HepG2 (cell line): ENCODE data around the gene ARHGAP5. TPM values are rescaled to one million over a fixed set of nuclear protein-coding genes. Genes with fewer than 3 reads are reported as not detected.
A peak's percentile ranks its signal among the peaks of the same experiment; 100 is the strongest.

ENCODE experiments used
- CBX5 ChIP-seq: sonication (generic); formaldehyde crosslinking; IDR thresholded peaks from 2 replicates; pipeline ENCODE4 v1.4.0; 2020; ENCODE audit warnings: missing genetic modification reagents, borderline replicate concordance
- DNMT1 ChIP-seq: sonication (generic); formaldehyde crosslinking; IDR thresholded peaks from 2 replicates; pipeline ENCODE4 v1.5.1; 2020; ENCODE audit warnings: mild to moderate bottlenecking, missing genetic modification reagents
- HDAC1 ChIP-seq: sonication (generic); formaldehyde crosslinking; IDR thresholded peaks from 2 replicates; pipeline ENCODE4 v1.5.1; 2020; ENCODE audit warnings: mild to moderate bottlenecking, missing genetic modification reagents
- HIVEP1 ChIP-seq: sonication (generic); formaldehyde crosslinking; IDR thresholded peaks from 2 replicates; pipeline ENCODE4 v1.4.0; 2020; ENCODE audit warnings: mild to moderate bottlenecking, missing genetic modification reagents
- HNF4A ChIP-seq: sonication (generic); formaldehyde crosslinking; IDR thresholded peaks from 2 replicates; pipeline ENCODE4 v1.4.0; 2020; ENCODE audit warnings: missing genetic modification reagents
- RARG ChIP-seq: sonication (generic); formaldehyde crosslinking; IDR thresholded peaks from 2 replicates; pipeline ENCODE4 v1.4.0; 2020; ENCODE audit warnings: low read depth, mild to moderate bottlenecking, missing genetic modification reagents
- RBM22 ChIP-seq: fragments of 200-400 bp; formaldehyde crosslinking; optimal IDR thresholded peaks from 2 replicates; pipeline ENCODE3; 2017; ENCODE audit warnings: mild to moderate bottlenecking, low read length, moderate library complexity
- REPIN1 ChIP-seq: sonication (generic); formaldehyde crosslinking; IDR thresholded peaks from 2 replicates; pipeline ENCODE4 v1.8.0; 2022; ENCODE audit warnings: missing genetic modification reagents, low read depth, mild to moderate bottlenecking, borderline replicate concordance
- SIN3A ChIP-seq: IDR thresholded peaks from 2 replicates; pipeline ENCODE4 v1.6.1; 2011; ENCODE audit warnings: low read depth, mild to moderate bottlenecking, control low read depth, low read length, borderline replicate concordance
- SKI ChIP-seq: fragments of 450-650 bp; IDR thresholded peaks from one replicate; pipeline ENCODE4 v1.6.1; 2018; ENCODE audit warnings: mild to moderate bottlenecking; ENCODE audit not compliant: partially characterized antibody
- SOX13 ChIP-seq, 3 experiments: fragments of 450-650 bp in 1 of 3; sonication (generic) in 1 of 3; formaldehyde crosslinking in 1 of 3; IDR thresholded peaks in 2 of 3; conservative IDR thresholded peaks in 1 of 3; 2 replicates each; pipeline versions ENCODE4 v1.5.0 to v1.6.1; 2016 to 2020; ENCODE audit warnings: antibody characterized with exemption in 1 of 3, mild to moderate bottlenecking in 1 of 3, missing compliant biosample characterization in 1 of 3, missing genetic modification reagents in 1 of 3, moderate library complexity in 1 of 3
- TIGD3 ChIP-seq: sonication (generic); formaldehyde crosslinking; IDR thresholded peaks from 2 replicates; pipeline ENCODE4 v1.5.1; 2020; ENCODE audit warnings: mild to moderate bottlenecking, missing genetic modification reagents, borderline replicate concordance
- TOPORS ChIP-seq: sonication (generic); formaldehyde crosslinking; IDR thresholded peaks from 2 replicates; pipeline ENCODE4 v1.8.0; 2023; ENCODE audit warnings: mild to moderate bottlenecking, missing genetic modification reagents
- ZBTB1 ChIP-seq: sonication (generic); formaldehyde crosslinking; IDR thresholded peaks from 2 replicates; pipeline ENCODE4 v1.4.0; 2020; ENCODE audit warnings: missing genetic modification reagents, borderline replicate concordance
- ZBTB20 ChIP-seq: sonication (generic); formaldehyde crosslinking; IDR thresholded peaks from 2 replicates; pipeline ENCODE4 v1.8.1; 2023; ENCODE audit warnings: missing genetic modification reagents, low read depth, mild to moderate bottlenecking, borderline replicate concordance
- ZMYM2 ChIP-seq: sonication (generic); formaldehyde crosslinking; IDR thresholded peaks from 2 replicates; pipeline ENCODE4 v1.8.0; 2022; ENCODE audit warnings: mild to moderate bottlenecking, missing genetic modification reagents
- ZNF18 ChIP-seq: sonication (generic); formaldehyde crosslinking; IDR thresholded peaks from 2 replicates; pipeline ENCODE4 v1.8.0; 2022; ENCODE audit warnings: mild to moderate bottlenecking, missing genetic modification reagents; ENCODE audit not compliant: insufficient replicate concordance
- ZNF264 ChIP-seq: sonication (generic); formaldehyde crosslinking; IDR thresholded peaks from 2 replicates; pipeline ENCODE4 v1.4.0; 2020; ENCODE audit warnings: missing genetic modification reagents
- ZNF292 ChIP-seq: sonication (generic); formaldehyde crosslinking; IDR thresholded peaks from 2 replicates; pipeline ENCODE4 v1.8.1; 2022; ENCODE audit warnings: mild to moderate bottlenecking, low read depth, missing genetic modification reagents, borderline replicate concordance
- ZNF543 ChIP-seq: sonication (generic); formaldehyde crosslinking; IDR thresholded peaks from 2 replicates; pipeline ENCODE4 v1.4.0; 2020; ENCODE audit warnings: mild to moderate bottlenecking, missing genetic modification reagents
- ZNF547 ChIP-seq: sonication (generic); formaldehyde crosslinking; IDR thresholded peaks from 2 replicates; pipeline ENCODE4 v1.5.1; 2020; ENCODE audit warnings: mild to moderate bottlenecking, missing genetic modification reagents
- ZNF598 ChIP-seq: sonication (generic); formaldehyde crosslinking; IDR thresholded peaks from 2 replicates; pipeline ENCODE4 v1.5.1; 2020; ENCODE audit warnings: mild to moderate bottlenecking, missing genetic modification reagents, borderline replicate concordance
- ZNF83 ChIP-seq: sonication (generic); formaldehyde crosslinking; IDR thresholded peaks from 2 replicates; pipeline ENCODE4 v1.4.0; 2020; ENCODE audit warnings: missing genetic modification reagents, mild to moderate bottlenecking, borderline replicate concordance
- ZXDC ChIP-seq: sonication (generic); formaldehyde crosslinking; IDR thresholded peaks from 2 replicates; pipeline ENCODE4 v1.5.0; 2020; ENCODE audit warnings: mild to moderate bottlenecking, missing genetic modification reagents
- polyA plus RNA-seq, 8 experiments: library from polyadenylated mRNA; depleted of rRNA in 3 of 8; stranded (reverse) in 7 of 8; unstranded in 1 of 8; fragments of >200 nt; fragmentation: Illumina TruSeq in 4 of 8; extraction: Trizol in 4 of 8; gene quantifications; 2 replicates each; pipeline versions ENCODE4 v1.2.1 to v1.2.3, GENCODE V29; 2011 to 2016; ENCODE audit warnings: low read depth in 4 of 8, missing spikeins in 1 of 8, mixed read lengths in 1 of 8; ENCODE audit not compliant: insufficient read depth in 1 of 8
- total RNA-seq, 5 experiments: library from RNA; depleted of rRNA; stranded (reverse); fragments of >200 nt; fragmentation: Illumina TruSeq; extraction: Trizol; gene quantifications; 2 replicates each; pipeline ENCODE4 v1.2.3, GENCODE V29; 2016; ENCODE audit warnings: low read depth in 1 of 5

ARHGAP5 gene
- total and polyA plus RNA-seq, 2 of the 13 experiments (the other 11 are each of a cell fraction or from before 2014, with no cell fraction given) = 33.7 to 144 TPM

- TF ChIP-seq CBX5 (CRISPR knock-in tag) = no peak
- no peak for TF ChIP-seq ZNF18 (CRISPR knock-in tag)
- TF ChIP-seq ZBTB20 (CRISPR knock-in tag) = no peak
- peak; percentile 28 for TF ChIP-seq RBM22
- no peak for TF ChIP-seq HIVEP1 (CRISPR knock-in tag)
- TF ChIP-seq HDAC1 (CRISPR knock-in tag) = no peak
- TF ChIP-seq ZBTB1 (CRISPR knock-in tag) = no peak
- TF ChIP-seq ZNF83 (CRISPR knock-in tag) = no peak
- no peak for TF ChIP-seq ZXDC (CRISPR knock-in tag)
- no peak for TF ChIP-seq ZNF598 (CRISPR knock-in tag)
- no peak for TF ChIP-seq REPIN1 (CRISPR knock-in tag)
- no peak for TF ChIP-seq RARG (CRISPR knock-in tag)
- TF ChIP-seq SOX13 (IDR thresholded peaks at IDR 0.05) = no peak
- peak in 1 of 2 experiments; percentile 56; a peak in 1 of 4 replicates for TF ChIP-seq SOX13 (CRISPR knock-in tag; conservative IDR thresholded peaks at IDR 0.05 in 1 of 2, IDR thresholded peaks at IDR 0.05 in 1 of 2)
- TF ChIP-seq ZNF547 (CRISPR knock-in tag) = 0 out of 2 replicates have a peak, but pooled peaks have one; percentile 32
- no peak; the same call in 1 of the 2 replicates for TF ChIP-seq ZNF264 (CRISPR knock-in tag)
- TF ChIP-seq TOPORS (CRISPR knock-in tag) = no peak
- TF ChIP-seq TIGD3 (CRISPR knock-in tag) = no peak
- TF ChIP-seq ZNF543 = no peak
- TF ChIP-seq HNF4A (CRISPR knock-in tag) = peak; percentile 26; the same call in 1 of the 2 replicates
- no peak for TF ChIP-seq ZNF292
- no peak for TF ChIP-seq DNMT1 (CRISPR knock-in tag)
- no peak for TF ChIP-seq SKI
- TF ChIP-seq ZMYM2 = 0 out of 2 replicates have a peak, but pooled peaks have one; percentile 18
- TF ChIP-seq SIN3A = no peak
Observed at GRCh38 chr14:32085182-32085844, 8.2 kb downstream of the ARHGAP5 start (continued).
